ENCODE results near the gene RFTN1. TPM values are rescaled to one million over a fixed set of nuclear protein-coding genes. Genes with fewer than 3 reads are reported as not detected.

RFTN1 gene
- total RNA-seq, 1 experiment from 2014 or later: 4.5 TPM

GRCh38 chr3:16308727-16309126, 204.8 kb downstream of the RFTN1 start:
- no peak overlapping the region for H3K4me3 Mint-ChIP-seq (ENCODE audit: unreplicated experiment)
- no peaks in the 10 kb centered on the region for H3K9me3 Mint-ChIP-seq (ENCODE audit: unreplicated experiment)
- H3K27me3 Mint-ChIP-seq (ENCODE audit: insufficient read depth, unreplicated experiment): no peaks in the 10 kb centered on the region
- intact Hi-C loops (cut with micrococcal nuclease): no loop called here
- ChIA-PET CTCF (interaction anchor here (0.6 to 1.7 kb wide), 2 partner anchors 28 to 207 kb away, joined by 3 to 4 read pairs; no protein-coding TSS in a partner anchor), POLR2A (no interaction called here)
- no peak for TF ChIP-seq CTCF (IDR thresholded peaks at IDR 0.05; ENCODE audit: unreplicated experiment)
- H3K4me1 Mint-ChIP-seq (ENCODE audit: insufficient read depth, unreplicated experiment): peaks cover 7% of the 10 kb centered on the region
- H3K36me3 Mint-ChIP-seq (ENCODE audit: insufficient read depth, unreplicated experiment): peaks cover 7% of the 10 kb centered on the region
- BruUV-seq (replicated peaks): no TSS peak
- DNase-seq (ENCODE audit: unreplicated experiment): no peak
- no peak overlapping the region for H3K27ac Mint-ChIP-seq (ENCODE audit: low read depth, unreplicated experiment)

- no peaks in the 10 kb centered on the region for H3K9me3 Mint-ChIP-seq (ENCODE audit: unreplicated experiment)
- intact Hi-C loops (cut with micrococcal nuclease): no loop called here
- H3K4me1 Mint-ChIP-seq (ENCODE audit: insufficient read depth, unreplicated experiment): peaks cover 7% of the 10 kb centered on the region
- ChIA-PET POLR2A (interaction anchor here (1.1 kb wide), 1 partner anchor 13 kb away, joined by 3 read pairs; no protein-coding TSS in a partner anchor), CTCF (interaction anchor here (1.7 kb wide), 1 partner anchor 208 kb away, joined by 4 read pairs; no protein-coding TSS in a partner anchor)
- H3K4me3 Mint-ChIP-seq (ENCODE audit: unreplicated experiment): no peak overlapping the region
- no peak for DNase-seq (ENCODE audit: unreplicated experiment)
- BruUV-seq (replicated peaks): no TSS peak
- no peak overlapping the region for H3K27ac Mint-ChIP-seq (ENCODE audit: low read depth, unreplicated experiment)
- peaks cover 12% of the 10 kb centered on the region for H3K36me3 Mint-ChIP-seq (ENCODE audit: insufficient read depth, unreplicated experiment)
- no peak for TF ChIP-seq CTCF (IDR thresholded peaks at IDR 0.05; ENCODE audit: unreplicated experiment)
- H3K27me3 Mint-ChIP-seq (ENCODE audit: insufficient read depth, unreplicated experiment): no peaks in the 10 kb centered on the region
Observed at GRCh38 chr3:16307832-16308531, 205.5 kb downstream of the RFTN1 start.

- TF ChIP-seq CTCF (IDR thresholded peaks at IDR 0.05; ENCODE audit: unreplicated experiment): no peak
- H3K27ac Mint-ChIP-seq (ENCODE audit: low read depth, unreplicated experiment): no peak overlapping the region
- no peak overlapping the region for H3K4me3 Mint-ChIP-seq (ENCODE audit: unreplicated experiment)
- ChIA-PET CTCF (interaction anchor here (0.6 to 3.1 kb wide), 3 partner anchors 13 to 15 kb away, joined by 3 to 10 read pairs (median 4); no protein-coding TSS in a partner anchor), POLR2A (interaction anchor here (0.7 kb wide), 1 partner anchor 15 kb away, joined by 4 read pairs; no protein-coding TSS in a partner anchor)
- DNase-seq (ENCODE audit: unreplicated experiment): no peak
- H3K9me3 Mint-ChIP-seq (ENCODE audit: unreplicated experiment): no peaks in the 10 kb centered on the region
- BruUV-seq (replicated peaks): no TSS peak
- peaks cover 22% of the 10 kb centered on the region for H3K36me3 Mint-ChIP-seq (ENCODE audit: insufficient read depth, unreplicated experiment)
- peaks cover 7% of the 10 kb centered on the region for H3K4me1 Mint-ChIP-seq (ENCODE audit: insufficient read depth, unreplicated experiment)
- H3K27me3 Mint-ChIP-seq (ENCODE audit: insufficient read depth, unreplicated experiment): no peaks in the 10 kb centered on the region
- intact Hi-C loops (cut with micrococcal nuclease): no loop called here
Observed at GRCh38 chr3:16305111-16305541, 208.4 kb downstream of the RFTN1 start.

GRCh38 chr3:16304061-16305010, 209.2 kb downstream of the RFTN1 start:
- no peak for TF ChIP-seq CTCF (IDR thresholded peaks at IDR 0.05; ENCODE audit: unreplicated experiment)
- CTCF ChIA-PET: interaction anchor here (0.6 to 3.1 kb wide), 6 partner anchors 12 to 232 kb away, joined by 3 to 10 read pairs (median 4); no protein-coding TSS in a partner anchor

More at GRCh38 chr3:16304061-16305010, 209.2 kb downstream of the RFTN1 start:
- TSS peak; percentile 22 for BruUV-seq (replicated peaks)
- Mint-ChIP-seq H3K9me3 (ENCODE audit: unreplicated experiment) (no peaks in the 10 kb centered on the region), H3K4me1 (ENCODE audit: insufficient read depth, unreplicated experiment) (no peaks in the 10 kb centered on the region), H3K27me3 (ENCODE audit: insufficient read depth, unreplicated experiment) (no peaks in the 10 kb centered on the region), H3K27ac (ENCODE audit: low read depth, unreplicated experiment) (no peak overlapping the region), H3K36me3 (ENCODE audit: insufficient read depth, unreplicated experiment) (peaks cover 24% of the 10 kb centered on the region), H3K4me3 (ENCODE audit: unreplicated experiment) (no peak overlapping the region)
- POLR2A ChIA-PET: no interaction called here
- DNase-seq (ENCODE audit: unreplicated experiment): no peak
- intact Hi-C loops (cut with micrococcal nuclease): no loop called here
